RPMI7951 (cell line): ENCODE measurements around the gene HECTD1. TPM values are rescaled to one million over a fixed set of nuclear protein-coding genes. Genes with fewer than 3 reads are reported as not detected.
A peak's percentile ranks its signal among the peaks of the same experiment; 100 is the strongest.
"Not testable (repeated sequence)": the region's sequence is repeated elsewhere in the genome, so short reads cannot be mapped to it uniquely, and the experiment has no call there.

ENCODE experiments used
- DNase-seq: peaks from one replicate; pipeline ENCODE4 v3.0.0-alpha.2; 2012; ENCODE audit warnings: low read depth
- total RNA-seq: library from RNA; depleted of rRNA; stranded (reverse); fragments of >200 nt; shearing (Covaris generic); gene quantifications from 2 replicates; pipeline ENCODE4 v1.2.3, GENCODE V29; 2014

Gene HECTD1
- total RNA-seq, 1 experiment from 2014 or later = 80.0 TPM

- DNase-seq = no peak
Observed at GRCh38 chr14:31154956-31155355, 52.6 kb downstream of the HECTD1 start.

GRCh38 chr14:31142455-31143087 lies 65.0 kb downstream of the HECTD1 start:
- no peak for DNase-seq

DNA sequence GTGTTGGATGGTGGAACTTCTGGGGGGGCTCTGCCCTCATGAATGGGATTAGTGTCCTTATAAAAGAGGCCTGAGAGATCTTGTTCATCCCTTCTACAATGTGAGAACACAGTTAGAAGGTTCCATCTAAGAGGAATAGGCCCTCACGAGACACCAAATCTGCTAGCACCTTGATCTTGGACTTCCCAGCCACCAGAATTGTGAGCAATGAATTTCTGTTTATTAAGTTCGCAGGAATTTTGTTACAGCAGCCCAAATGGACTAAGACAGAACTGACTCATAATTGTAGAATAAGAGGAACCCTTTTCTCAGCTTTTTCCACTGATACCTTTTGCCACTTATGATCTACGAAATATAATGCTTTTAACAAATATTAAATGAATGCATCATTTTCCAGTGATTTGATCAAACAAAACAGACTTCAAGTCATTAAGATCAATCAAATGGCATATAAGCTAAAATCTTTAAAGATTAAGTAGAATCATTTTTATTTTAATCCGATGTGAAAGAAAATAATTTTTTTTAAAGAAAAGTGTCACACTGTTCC lies 68.2 kb downstream of the HECTD1 start:
- no peak for DNase-seq

DNA sequence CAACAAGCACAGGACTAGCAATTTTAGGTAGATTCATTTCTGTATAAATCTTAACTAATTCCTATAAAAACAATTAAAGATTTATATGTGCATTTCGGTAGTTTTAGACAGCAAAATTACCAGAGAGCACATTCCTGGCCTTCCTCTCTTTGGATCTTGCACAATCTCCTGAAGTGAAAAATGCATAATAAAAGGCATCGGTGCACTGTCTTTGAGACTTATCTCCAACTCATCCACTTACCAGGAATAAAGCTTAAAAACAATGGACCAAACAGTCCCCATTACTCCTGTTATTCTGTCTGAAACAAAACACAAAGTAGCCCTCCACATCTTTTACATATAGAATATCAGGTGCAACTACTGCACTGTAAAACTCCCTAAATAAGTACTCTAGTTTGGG lies 69.3 kb downstream of the HECTD1 start:
- no peak for DNase-seq

DNA sequence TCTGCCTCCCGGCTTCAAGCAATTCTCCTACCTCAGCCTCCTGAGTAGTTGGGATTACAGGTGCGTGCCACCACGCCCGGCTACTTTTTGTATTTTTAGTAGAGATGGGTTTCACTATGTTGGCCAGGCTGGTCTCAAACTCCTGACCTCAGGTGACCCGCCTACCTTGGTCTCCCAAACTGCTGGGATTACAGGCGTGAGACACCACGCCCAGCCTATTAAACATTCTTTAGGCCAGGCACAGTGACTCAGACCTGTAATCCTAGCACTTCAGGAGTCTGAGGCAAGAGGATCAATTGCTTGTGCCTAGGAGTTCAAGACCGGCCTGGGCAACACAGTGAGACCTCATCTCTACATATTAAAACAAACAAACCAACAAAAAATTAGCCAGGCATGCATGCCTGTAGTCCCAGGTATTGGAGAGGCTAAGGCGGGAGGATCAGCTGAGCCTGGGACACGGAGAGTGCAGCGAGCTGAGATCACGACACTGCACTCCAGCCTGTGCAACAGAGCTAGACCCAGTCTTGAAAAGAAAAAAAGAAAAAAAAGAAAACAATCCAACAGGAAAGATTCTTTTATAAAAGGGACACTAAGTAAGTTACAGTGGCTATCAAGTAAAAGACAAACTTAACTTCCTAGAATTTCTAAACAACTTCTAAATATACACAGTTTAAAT lies 70.2 kb downstream of the HECTD1 start:
- no peak for DNase-seq

GRCh38 chr14:31133133-31133532 lies 74.5 kb downstream of the HECTD1 start:
- no peak for DNase-seq

- no peak for DNase-seq
Observed at GRCh38 chr14:31128601-31129526, 78.7 kb downstream of the HECTD1 start.

GRCh38 chr14:31127690-31128089 lies 79.9 kb downstream of the HECTD1 start:
- DNase-seq = no peak

- no peak for DNase-seq
Observed at GRCh38 chr14:31126680-31127079, 80.9 kb downstream of the HECTD1 start.

DNA sequence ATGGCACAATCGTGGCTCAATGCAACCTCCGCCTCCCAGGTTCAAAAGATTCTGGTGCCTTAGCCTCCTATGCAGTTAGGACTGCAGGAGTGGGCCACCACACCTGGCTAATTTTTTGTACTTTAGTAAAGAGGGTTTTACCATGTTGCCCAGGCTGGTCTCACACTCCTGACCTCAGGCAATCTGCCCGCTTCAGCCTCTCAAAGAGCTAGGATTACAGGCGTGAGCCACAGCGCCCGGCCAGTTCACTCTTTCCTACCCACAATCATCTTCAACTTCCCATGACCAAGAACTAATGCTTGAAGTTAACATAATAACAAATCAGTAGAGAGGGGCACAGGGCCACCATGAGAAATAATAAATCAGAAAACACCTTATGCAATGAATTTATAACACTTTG lies 82.4 kb downstream of the HECTD1 start:
- DNase-seq = no peak

DNA sequence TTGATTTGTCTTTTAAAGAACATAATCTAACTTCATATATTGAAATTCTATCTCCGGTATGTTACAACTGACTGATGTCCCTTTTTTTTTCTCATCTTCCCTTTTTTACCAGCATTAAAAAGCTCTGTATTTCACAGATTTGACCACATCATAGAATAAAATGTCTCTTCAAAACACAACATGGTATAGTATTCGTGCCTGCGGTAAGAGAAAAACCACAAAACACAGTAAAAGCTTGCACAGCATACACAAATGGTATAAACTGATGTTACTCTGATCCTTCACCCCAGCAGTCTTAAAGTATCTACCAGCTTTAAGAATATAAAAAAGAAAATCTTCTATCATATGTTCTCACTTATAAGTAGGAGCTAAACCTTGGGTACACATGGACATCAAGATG lies 83.4 kb downstream of the HECTD1 start:
- no peak for DNase-seq

DNA sequence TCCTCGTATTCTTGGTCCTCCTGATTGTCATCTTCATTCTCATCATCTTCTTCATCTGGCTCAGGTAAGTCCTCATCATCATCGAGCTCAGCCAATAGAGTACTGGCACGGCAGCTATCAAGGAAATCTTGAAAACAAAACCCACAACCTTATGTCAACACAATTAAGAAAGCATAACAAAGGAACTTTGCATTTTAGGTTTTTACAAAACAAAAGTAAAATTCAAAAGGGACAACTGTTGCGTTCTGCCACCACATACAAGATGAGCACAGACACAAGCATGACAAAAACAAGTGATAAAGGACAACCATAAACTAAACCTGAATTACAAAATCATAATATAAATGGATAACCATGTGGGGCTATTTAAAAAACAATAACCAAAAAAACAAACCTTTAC lies 84.7 kb downstream of the HECTD1 start:
- DNase-seq = no peak

DNA sequence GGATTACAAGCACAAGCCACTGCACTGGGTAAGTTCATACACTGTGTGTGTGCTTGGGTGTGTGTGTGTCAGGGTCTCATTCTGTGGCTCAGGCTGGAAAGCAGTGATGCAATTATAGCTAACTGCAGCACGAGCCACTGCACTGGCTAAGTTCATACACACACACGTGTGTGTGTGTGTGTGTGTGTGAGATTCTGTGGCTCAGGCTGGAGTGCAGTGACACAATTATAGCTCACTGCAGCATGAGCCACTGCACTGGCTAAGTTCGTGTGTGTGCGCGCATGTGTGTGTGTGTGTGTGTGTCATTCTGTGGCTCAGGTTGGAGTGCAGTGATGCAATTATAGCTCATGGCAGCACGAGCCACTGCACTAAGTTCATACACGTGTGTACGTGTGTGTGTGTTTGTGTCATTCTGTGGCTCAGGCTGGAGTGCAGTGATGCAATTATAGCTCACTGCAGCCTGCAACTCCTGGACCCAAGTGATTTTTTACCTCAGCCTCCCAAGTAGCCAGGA lies 85.4 kb downstream of the HECTD1 start:
- peak; percentile 0 for DNase-seq

- DNase-seq = no peak
Observed at GRCh38 chr14:31118892-31119291, 88.7 kb downstream of the HECTD1 start.

DNA sequence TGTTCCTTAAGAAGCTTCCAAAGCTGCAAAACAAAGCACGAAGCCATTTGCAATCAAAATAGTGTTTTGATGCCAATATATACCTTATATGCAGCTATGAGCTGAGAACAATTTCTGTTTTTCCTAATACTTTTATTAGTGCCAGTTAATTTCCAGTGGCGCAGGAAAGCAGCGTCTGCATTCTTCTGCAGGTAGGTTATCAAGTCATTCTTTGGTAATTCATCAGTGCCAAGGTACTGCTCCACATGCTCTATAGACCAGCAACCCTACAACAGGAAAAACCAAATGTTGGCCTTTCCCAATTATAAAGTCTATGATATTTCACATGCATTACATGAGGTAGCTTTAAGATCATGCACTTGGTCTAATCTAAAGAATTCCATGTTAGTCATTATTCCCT lies 93.8 kb downstream of the HECTD1 start:
- no peak for DNase-seq

GRCh38 chr14:31110872-31111271 lies 96.7 kb downstream of the HECTD1 start:
- no peak for DNase-seq

GRCh38 chr14:31109257-31109656 lies 98.3 kb downstream of the HECTD1 start:
- no peak for DNase-seq

GRCh38 chr14:31106768-31107167 lies 100.8 kb downstream of the HECTD1 start:
- DNase-seq = no peak

DNA sequence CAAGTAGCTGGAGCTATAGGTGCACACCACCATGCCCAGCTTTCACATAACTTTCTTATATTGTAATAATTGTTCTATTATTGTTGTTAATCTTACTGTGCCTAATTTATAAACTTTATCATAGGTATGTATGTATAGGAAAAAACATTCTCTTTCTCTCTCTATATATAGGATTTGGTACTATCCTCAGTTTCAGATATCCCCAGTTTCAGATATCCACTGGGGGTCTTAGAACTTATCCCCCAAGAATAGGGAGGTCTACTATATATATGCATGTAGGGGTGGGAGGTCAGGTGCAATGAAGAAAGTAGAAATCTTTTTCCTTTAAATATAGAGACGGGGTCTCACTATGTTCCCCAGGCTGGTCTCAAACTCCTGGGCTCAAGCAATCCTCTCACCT lies 110.5 kb downstream of the HECTD1 start:
- no peak for DNase-seq

- DNase-seq = no peak
Observed at GRCh38 chr14:31096255-31096654, 111.3 kb downstream of the HECTD1 start.

DNA sequence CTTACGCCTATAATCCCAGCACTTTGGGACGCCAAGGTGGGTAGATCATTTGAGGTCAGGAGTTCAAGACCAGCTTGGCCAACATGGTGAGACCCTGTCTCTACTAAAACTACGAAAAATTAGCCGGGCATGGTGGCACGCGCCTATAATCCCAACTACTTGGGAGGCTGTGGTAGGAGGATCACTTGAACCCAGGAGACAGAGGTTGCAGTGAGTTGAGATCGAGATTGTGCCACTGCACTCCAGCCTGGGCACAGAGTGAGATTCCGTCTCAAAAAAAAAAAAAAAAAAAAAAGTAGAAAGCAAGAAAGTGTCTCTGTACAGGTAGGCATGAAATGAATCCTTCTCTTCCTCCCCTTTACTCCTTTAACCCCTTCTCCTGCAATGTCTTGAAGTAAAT lies 111.8 kb downstream of the HECTD1 start:
- not testable (repeated sequence) for DNase-seq
